OCI-M2 (cell line): ENCODE measurements around the gene B4GALNT4.
"Not testable (repeated sequence)": the region's sequence is repeated elsewhere in the genome, so short reads cannot be mapped to it uniquely, and the experiment has no call there.

Source experiments
- DNase-seq: peaks from one replicate; lab custom pipeline; 2025; ENCODE audit not compliant: unreplicated experiment; lab: John Stamatoyannopoulos, UW

The B4GALNT4 gene, protein sequence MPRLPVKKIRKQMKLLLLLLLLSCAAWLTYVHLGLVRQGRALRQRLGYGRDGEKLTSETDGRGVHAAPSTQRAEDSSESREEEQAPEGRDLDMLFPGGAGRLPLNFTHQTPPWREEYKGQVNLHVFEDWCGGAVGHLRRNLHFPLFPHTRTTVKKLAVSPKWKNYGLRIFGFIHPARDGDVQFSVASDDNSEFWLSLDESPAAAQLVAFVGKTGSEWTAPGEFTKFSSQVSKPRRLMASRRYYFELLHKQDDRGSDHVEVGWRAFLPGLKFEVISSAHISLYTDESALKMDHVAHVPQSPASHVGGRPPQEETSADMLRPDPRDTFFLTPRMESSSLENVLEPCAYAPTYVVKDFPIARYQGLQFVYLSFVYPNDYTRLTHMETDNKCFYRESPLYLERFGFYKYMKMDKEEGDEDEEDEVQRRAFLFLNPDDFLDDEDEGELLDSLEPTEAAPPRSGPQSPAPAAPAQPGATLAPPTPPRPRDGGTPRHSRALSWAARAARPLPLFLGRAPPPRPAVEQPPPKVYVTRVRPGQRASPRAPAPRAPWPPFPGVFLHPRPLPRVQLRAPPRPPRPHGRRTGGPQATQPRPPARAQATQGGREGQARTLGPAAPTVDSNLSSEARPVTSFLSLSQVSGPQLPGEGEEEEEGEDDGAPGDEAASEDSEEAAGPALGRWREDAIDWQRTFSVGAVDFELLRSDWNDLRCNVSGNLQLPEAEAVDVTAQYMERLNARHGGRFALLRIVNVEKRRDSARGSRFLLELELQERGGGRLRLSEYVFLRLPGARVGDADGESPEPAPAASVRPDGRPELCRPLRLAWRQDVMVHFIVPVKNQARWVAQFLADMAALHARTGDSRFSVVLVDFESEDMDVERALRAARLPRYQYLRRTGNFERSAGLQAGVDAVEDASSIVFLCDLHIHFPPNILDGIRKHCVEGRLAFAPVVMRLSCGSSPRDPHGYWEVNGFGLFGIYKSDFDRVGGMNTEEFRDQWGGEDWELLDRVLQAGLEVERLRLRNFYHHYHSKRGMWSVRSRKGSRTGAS

DNA sequence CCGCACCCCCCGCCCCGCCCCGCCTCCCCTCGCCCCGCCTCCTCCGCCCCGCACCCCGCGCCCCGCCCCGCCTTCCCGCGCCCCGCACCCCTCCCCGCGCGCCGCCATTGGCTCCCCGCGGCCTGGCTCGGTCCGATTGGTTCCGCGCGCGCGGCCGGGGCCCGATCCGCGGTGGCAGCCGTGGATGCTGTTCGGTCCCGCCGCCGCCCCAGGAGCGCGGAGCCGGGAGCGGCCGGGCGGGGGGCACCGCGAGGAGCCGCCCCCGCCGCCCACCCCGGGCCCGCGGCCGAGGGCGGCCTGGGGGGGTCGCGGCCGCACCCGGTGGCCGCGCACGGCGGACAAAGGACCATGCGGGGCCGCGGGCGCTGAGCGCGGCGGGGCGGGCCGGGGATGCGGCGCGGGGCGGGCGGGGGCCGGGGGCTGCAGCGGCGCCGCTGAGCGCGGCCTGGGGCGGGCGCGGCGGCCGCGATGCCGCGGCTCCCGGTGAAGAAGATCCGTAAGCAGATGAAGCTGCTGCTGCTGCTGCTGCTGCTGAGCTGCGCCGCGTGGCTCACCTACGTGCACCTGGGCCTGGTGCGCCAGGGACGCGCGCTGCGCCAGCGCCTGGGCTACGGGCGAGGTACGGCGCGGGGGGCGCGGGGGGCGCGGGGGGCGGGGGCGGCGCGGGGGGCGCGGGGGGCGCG lies at the start of gene B4GALNT4:
TSS of gene B4GALNT4 (plus strand) at position 164 of the 683 bp plus-strand sequence. CDS start at position 469, 305 bp downstream.
- no peak for DNase-seq

DNA sequence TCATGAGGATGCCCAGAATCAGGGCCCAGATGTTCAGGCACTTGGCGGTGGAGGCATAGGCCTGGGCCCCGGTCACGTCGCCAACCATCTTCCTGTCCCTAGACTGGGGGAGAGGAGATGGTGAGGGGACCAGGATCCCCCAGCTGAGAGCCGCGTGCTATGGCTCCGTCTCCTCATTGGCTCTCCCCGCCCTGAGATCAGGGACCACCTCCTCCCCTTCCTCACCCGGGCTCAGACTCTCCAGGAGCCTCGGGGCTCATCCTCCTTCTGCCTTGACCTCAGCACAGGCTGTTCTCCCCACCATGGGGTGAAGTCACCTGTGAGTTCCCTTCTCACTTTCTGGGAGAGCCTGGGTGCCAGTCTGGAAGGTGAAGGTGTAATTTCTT lies 49.4 kb upstream of the B4GALNT4 start:
- not testable (repeated sequence) for DNase-seq

- no peak for DNase-seq
Observed at GRCh38 chr11:324156-324555, 45.1 kb upstream of the B4GALNT4 start.

- peak; percentile 64 for DNase-seq
Observed at GRCh38 chr11:324593-325517, 44.4 kb upstream of the B4GALNT4 start.

DNA sequence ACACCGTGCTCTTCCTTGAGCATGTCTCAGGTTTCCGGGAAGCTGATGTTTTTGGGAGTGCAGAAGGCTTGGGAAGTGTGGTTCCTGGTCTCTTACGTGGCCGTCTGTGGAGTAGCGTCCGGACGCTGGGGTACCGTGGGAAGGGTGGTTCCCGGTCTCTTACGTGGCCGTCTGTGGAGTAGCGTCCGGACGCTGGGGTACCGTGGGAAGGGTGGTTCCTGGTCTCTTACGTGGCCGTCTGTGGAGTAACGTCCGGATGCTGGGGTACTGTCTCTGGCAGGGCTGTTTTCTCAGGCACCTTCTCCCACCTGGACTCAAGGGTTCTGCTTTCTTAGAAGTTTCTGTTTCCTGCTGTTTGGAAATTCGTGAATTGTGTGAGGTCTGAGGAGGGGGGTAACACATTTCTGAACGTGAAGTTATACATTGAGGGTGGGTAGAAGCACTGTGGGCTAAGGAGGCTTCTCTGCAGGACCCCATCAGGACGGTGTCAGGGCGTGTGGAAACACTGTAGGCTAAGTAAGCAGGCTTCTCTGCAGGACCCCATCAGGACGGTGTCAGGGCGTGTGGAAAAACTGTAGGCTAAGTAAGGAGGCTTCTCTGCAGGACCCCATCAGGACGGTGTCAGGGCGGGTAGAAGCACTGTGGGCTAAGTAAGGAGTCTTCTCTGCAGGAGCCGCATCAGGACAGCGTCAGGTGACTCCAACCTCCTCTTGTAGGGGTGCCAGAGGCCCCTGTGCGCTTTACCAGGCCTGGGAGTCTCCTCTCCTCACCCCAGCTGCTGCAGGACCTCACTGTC lies 43.3 kb upstream of the B4GALNT4 start:
- DNase-seq: no peak

- no peak for DNase-seq
Observed at GRCh38 chr11:326592-326841, 42.8 kb upstream of the B4GALNT4 start.

DNA sequence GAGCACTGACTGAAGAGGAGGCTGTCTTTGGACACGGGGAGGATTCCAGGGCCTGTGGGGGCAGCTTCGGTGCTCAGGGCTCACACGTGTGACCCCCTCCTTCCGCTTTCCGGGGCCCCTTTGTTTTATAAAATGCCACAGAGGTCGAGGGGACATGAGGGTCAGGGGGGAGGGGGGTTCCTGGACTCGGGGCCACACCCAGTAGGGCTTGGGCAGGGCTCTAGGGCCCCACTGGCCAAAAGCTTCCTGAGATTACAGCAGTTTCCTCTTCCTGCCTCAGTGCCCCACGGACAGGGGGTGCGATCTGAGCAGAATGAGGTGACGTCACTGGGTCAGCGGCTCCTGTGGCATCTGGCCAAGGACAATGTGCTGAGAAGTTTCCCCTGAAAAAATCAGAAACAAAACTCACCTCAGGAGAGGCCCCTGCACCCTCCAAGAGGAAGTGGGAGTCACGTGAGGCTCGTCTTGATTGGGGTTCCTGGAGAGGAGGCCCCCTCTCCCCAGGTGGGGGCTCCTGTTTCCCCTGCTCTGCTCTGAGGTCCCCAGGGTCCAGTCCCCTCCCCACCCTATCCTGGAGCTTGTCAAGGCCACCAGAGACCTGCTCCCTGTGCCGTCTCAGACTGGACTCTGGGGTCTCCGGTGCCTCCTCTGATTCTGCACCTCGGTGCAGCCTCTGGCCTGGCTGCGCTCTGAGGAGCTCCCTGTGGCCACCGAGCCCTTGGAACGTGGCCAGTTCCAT lies 42.3 kb upstream of the B4GALNT4 start:
- no peak for DNase-seq

DNA sequence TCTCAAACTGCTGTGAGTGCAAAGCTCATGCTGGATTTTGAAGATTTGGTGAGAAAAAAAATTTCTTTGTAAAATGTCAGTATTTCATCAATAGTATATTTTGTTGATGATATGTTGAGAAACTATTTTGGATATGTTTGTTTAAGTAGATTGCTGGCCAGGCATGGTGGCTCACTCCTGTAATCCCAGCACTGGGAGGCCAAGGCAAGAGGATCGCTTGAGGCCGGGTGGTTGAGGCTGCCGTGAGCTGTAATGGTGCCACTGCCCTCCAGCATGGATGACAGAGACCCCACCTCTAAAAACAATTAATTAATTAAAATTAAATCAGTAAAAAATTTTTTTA lies 41.7 kb upstream of the B4GALNT4 start:
- no peak for DNase-seq

DNA sequence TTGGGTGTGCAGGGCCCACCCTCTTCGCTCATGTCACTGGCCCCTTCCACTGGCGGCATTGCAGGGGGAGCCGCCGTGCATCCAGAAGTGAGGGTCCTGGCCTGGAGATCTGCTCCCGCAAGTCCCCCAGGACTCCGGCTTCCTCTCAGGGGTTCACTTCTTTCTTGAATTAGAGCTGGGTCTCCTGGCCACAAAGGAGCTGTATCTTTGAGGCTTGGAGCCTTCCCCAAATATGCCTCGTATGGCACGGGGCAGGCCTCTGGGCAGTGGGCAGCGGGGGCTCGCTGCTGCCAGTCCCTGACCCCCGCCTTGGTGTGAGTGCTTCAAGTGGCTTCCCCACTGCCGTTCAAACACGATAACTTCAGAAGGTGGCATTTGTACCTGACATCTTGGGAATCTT lies 41.3 kb upstream of the B4GALNT4 start:
- DNase-seq: no peak

DNA sequence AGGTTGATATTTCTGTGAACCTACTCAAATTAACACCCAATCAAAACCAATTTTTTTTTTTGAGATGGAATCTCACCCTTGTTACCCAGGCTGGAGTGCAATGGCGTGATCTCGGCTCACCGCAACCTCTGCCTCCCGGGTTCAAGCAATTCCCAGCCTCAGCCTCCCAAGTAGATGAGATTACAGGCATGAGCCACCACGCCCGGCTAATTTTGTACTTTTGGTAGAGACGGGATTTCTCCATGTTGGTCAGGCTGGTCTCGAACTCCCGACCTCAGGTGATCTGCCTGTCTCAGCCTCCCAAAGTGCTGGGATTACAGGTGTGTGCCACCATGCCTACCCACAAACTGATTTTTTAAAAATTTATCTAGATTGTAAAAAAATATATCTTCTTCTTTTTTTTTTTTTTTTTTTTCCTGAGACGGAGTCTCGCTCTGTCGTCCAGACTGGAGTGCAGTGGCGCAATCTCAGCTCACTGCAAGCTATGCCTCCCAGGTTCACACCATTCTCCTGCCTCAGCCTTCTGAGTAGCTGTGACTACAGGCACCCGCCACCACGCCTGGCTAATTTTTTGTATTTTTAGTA lies 40.7 kb upstream of the B4GALNT4 start:
- not testable (repeated sequence) for DNase-seq

DNA sequence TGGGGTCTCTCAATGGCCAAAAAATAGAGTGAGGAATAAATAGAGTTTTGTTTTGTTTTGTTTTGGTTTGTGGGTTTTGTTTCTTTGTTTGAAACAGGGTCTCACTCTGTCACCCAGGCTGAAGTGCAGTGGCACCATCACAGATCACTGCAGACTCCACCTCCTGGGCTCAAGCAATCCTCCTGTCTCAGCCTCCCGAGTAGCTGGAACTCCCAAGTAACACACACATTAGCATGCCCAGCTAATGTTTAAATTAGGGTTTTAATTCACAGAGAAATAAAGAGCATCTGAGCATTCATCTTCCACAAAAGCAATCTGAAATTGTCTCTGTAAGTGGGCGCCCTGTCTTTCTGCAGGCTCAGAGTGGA lies 39.4 kb upstream of the B4GALNT4 start:
- DNase-seq: no peak

DNA sequence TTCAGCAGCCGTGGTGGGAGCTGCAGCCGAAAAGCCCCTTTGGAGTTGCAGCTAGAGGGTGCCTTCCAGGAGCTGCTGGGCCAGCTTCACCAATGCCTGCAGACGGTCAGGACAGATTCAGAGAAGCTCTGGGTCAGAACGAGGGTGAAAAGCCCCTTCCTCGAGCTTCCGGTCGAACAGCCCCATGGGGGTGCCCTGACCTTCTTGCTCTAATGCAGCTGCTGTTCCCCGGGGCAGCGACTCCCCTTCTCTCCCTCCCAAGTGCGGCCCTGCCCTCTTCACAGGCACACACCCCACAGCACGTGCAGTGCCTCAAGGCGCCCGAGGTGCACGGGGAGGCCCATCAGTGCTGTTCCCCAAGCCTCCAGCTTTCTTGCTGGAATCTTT lies 39.0 kb upstream of the B4GALNT4 start:
- no peak for DNase-seq

GRCh38 chr11:330694-331357 lies 38.5 kb upstream of the B4GALNT4 start:
- DNase-seq: no peak

DNA sequence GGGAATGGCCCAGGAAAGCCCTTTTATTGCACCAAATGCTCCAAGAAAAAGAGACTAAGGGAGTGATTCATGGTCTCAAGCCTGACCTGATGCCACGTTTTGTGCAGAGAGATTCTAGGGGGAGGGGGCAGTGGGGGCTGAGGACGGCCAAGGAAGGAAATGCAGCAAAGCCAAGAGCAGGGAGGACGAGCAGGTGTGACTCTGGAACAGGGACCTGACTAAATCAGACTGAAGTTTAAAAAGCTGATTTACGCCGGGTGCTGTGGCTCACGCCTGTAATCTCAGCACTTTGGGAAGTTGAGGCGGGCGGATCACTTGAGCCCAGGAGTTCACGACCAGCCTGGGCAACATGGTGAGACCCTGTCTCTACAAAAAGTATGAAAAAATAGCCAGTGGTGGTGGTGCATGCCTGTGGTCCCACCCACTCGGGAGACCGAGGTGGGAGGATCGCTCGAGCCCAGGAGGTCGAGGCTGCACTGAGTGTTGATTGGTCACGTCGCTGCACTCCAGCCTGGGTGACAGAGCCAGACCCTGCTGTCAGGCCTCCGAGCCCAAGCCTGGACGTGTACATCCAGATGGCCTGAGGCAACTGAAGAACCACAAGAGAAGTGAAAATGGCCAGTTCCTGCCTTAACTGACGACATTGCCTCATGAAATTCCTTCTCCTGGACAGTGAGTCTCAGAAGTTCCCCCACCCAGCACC lies 37.8 kb upstream of the B4GALNT4 start:
- no peak for DNase-seq

GRCh38 chr11:332651-333480 lies 36.4 kb upstream of the B4GALNT4 start:
- DNase-seq: no peak

GRCh38 chr11:333616-334263 lies 35.6 kb upstream of the B4GALNT4 start:
- not testable (repeated sequence) for DNase-seq
